Natural killer cell treated with Interleukin-12 subunit alpha and Interleukin-12 subunit beta and Interleukin-15 and Interleukin-18, amount 100 ng/mL, for 72 hours (primary cell): ENCODE results near the gene MARK3. TPM values are rescaled to one million over a fixed set of nuclear protein-coding genes. Genes with fewer than 3 reads are reported as not detected.

Experiments used
- ATAC-seq, 2 donors: fragments of 150-1000 bp; cut with Tn5 transposase in 1 of 2; sonication (Bioruptor Pico), chemical (Tn5 transposase) in 1 of 2; 2 replicates each; pipeline ENCODE4 v1.10.0; 2021
- DNase-seq: peaks from one replicate; pipeline ENCODE4 v3.0.0; 2022; ENCODE audit warnings: low spot score
- H3K27ac Mint-ChIP-seq, 2 donors: 1 replicate in 1 of 2; 2 replicates in 1 of 2; pipeline ENCODE4 v1.8.0; 2022; ENCODE audit warnings: mixed read lengths in 2 of 2, mild to moderate bottlenecking in 1 of 2, moderate library complexity in 1 of 2
- H3K27me3 Mint-ChIP-seq, 2 donors: 1 replicate in 1 of 2; 2 replicates in 1 of 2; pipeline ENCODE4 v1.8.0; 2022; ENCODE audit warnings: mixed read lengths in 2 of 2
- H3K36me3 Mint-ChIP-seq: one replicate; pipeline ENCODE4 v1.8.0; 2022; ENCODE audit warnings: mixed read lengths
- H3K4me1 Mint-ChIP-seq, 2 donors: 1 replicate in 1 of 2; 2 replicates in 1 of 2; pipeline ENCODE4 v1.8.0; 2022; ENCODE audit warnings: low read depth in 2 of 2, mixed read lengths in 2 of 2, mild to moderate bottlenecking in 1 of 2
- H3K4me3 Mint-ChIP-seq: one replicate; pipeline ENCODE4 v1.8.0; 2022; ENCODE audit warnings: mixed read lengths
- H3K9me3 Mint-ChIP-seq: 2 replicates; pipeline ENCODE4 v1.8.0; 2022; ENCODE audit warnings: mixed read lengths
- total RNA-seq, 2 donors: library from RNA; stranded (reverse); gene quantifications; one replicate each; pipeline ENCODE4 v1.2.3, GENCODE V29; 2022

Gene MARK3
- total RNA-seq, 2 donors from 2014 or later = 101 to 165 TPM

GRCh38 chr14:103445806-103446205, 60.6 kb downstream of the MARK3 start:
- Mint-ChIP-seq H3K4me1 (peaks cover 31 to 36% of the 10 kb centered on the region in 2 donors), H3K27ac (no peak overlapping the region)

GRCh38 chr14:103448097-103448496, 62.9 kb downstream of the MARK3 start:
- Mint-ChIP-seq H3K4me1 (peaks cover 36% of the 10 kb centered on the region in 2 donors), H3K4me3 (no peak overlapping the region), H3K36me3 (no peaks in the 10 kb centered on the region), H3K27me3 (no peaks in the 10 kb centered on the region), H3K27ac (no peak overlapping the region), H3K9me3 (no peaks in the 10 kb centered on the region)
- DNase-seq (no peak), ATAC-seq (no peak)

More at GRCh38 chr14:103445806-103446205, 60.6 kb downstream of the MARK3 start:
- ATAC-seq (no peak), DNase-seq (no peak)
- Mint-ChIP-seq H3K36me3 (no peaks in the 10 kb centered on the region), H3K27me3 (no peaks in the 10 kb centered on the region), H3K4me3 (no peak overlapping the region), H3K9me3 (no peaks in the 10 kb centered on the region)

GRCh38 chr14:103449634-103450161, 64.5 kb downstream of the MARK3 start:
- no peak for DNase-seq
- Mint-ChIP-seq H3K9me3 (no peaks in the 10 kb centered on the region), H3K27ac (no peak overlapping the region), H3K36me3 (no peaks in the 10 kb centered on the region), H3K4me1 (peaks cover 31 to 33% of the 10 kb centered on the region in 2 donors), H3K4me3 (no peak overlapping the region), H3K27me3 (no peaks in the 10 kb centered on the region)
- ATAC-seq = no peak

- Mint-ChIP-seq H3K27me3 (no peaks in the 10 kb centered on the region), H3K36me3 (no peaks in the 10 kb centered on the region), H3K4me3 (no peak overlapping the region), H3K27ac (no peak overlapping the region), H3K4me1 (peaks cover 29% of the 10 kb centered on the region in 2 donors), H3K9me3 (no peaks in the 10 kb centered on the region)
- no peak for ATAC-seq
- no peak for DNase-seq
Measured at GRCh38 chr14:103450416-103450815, 65.2 kb downstream of the MARK3 start.

GRCh38 chr14:103451401-103451800, 66.2 kb downstream of the MARK3 start:
- no peaks in the 10 kb centered on the region for H3K36me3 Mint-ChIP-seq
- no peaks in the 10 kb centered on the region for H3K9me3 Mint-ChIP-seq
- no peak overlapping the region for H3K27ac Mint-ChIP-seq
- no peak for DNase-seq
- peaks cover 26 to 28% of the 10 kb centered on the region in 2 donors for H3K4me1 Mint-ChIP-seq
- H3K27me3 Mint-ChIP-seq = no peaks in the 10 kb centered on the region
- ATAC-seq = no peak
- H3K4me3 Mint-ChIP-seq = no peak overlapping the region

- Mint-ChIP-seq H3K4me3 (no peak overlapping the region), H3K9me3 (no peaks in the 10 kb centered on the region), H3K36me3 (no peaks in the 10 kb centered on the region), H3K27me3 (no peaks in the 10 kb centered on the region), H3K4me1 (peaks cover 12 to 18% of the 10 kb centered on the region in 2 donors), H3K27ac (no peak overlapping the region)
- ATAC-seq (no peak), DNase-seq (no peak)
Measured at GRCh38 chr14:103453791-103454190, 68.6 kb downstream of the MARK3 start.

GRCh38 chr14:103456167-103456835, 71.1 kb downstream of the MARK3 start:
- DNase-seq (no peak), ATAC-seq (no peak)
- Mint-ChIP-seq H3K27me3 (no peaks in the 10 kb centered on the region), H3K4me1 (peaks cover 10 to 15% of the 10 kb centered on the region in 2 donors), H3K9me3 (no peaks in the 10 kb centered on the region), H3K4me3 (no peak overlapping the region), H3K27ac (peak overlapping the region in 1 of 2 donors; percentile 1), H3K36me3 (no peaks in the 10 kb centered on the region)

- DNase-seq = no peak
- H3K27me3 Mint-ChIP-seq = no peaks in the 10 kb centered on the region
- ATAC-seq = no peak
- no peaks in the 10 kb centered on the region for H3K9me3 Mint-ChIP-seq
- no peak overlapping the region for H3K4me3 Mint-ChIP-seq
- no peak overlapping the region for H3K27ac Mint-ChIP-seq
- peaks cover 7 to 14% of the 10 kb centered on the region in 2 donors for H3K4me1 Mint-ChIP-seq
- H3K36me3 Mint-ChIP-seq = peaks cover 14% of the 10 kb centered on the region
Measured at GRCh38 chr14:103460415-103460814, 75.2 kb downstream of the MARK3 start.

- H3K36me3 Mint-ChIP-seq = peaks cover 16% of the 10 kb centered on the region
- no peak overlapping the region for H3K4me3 Mint-ChIP-seq
- H3K9me3 Mint-ChIP-seq = no peaks in the 10 kb centered on the region
- H3K4me1 Mint-ChIP-seq = peaks cover 0 to 12% of the 10 kb centered on the region in 2 donors
- H3K27ac Mint-ChIP-seq = no peak overlapping the region
- DNase-seq = no peak
- no peaks in the 10 kb centered on the region for H3K27me3 Mint-ChIP-seq
- no peak for ATAC-seq
Measured at GRCh38 chr14:103463149-103463548, 77.9 kb downstream of the MARK3 start.

- Mint-ChIP-seq H3K27ac (no peak overlapping the region), H3K9me3 (no peaks in the 10 kb centered on the region), H3K36me3 (peaks cover 16% of the 10 kb centered on the region), H3K27me3 (no peaks in the 10 kb centered on the region), H3K4me1 (peaks cover 0 to 12% of the 10 kb centered on the region in 2 donors), H3K4me3 (no peak overlapping the region)
- DNase-seq (no peak), ATAC-seq (no peak)
Measured at GRCh38 chr14:103463851-103464250, 78.6 kb downstream of the MARK3 start.

GRCh38 chr14:103472939-103473338, 87.7 kb downstream of the MARK3 start:
- no peak overlapping the region for H3K27ac Mint-ChIP-seq
- peaks cover 0 to 8% of the 10 kb centered on the region in 2 donors for H3K4me1 Mint-ChIP-seq
- ATAC-seq = peak in 1 of 2 donors; percentile 48
- no peak for DNase-seq
- no peaks in the 10 kb centered on the region for H3K27me3 Mint-ChIP-seq
- no peaks in the 10 kb centered on the region for H3K9me3 Mint-ChIP-seq
- no peak overlapping the region for H3K4me3 Mint-ChIP-seq
- H3K36me3 Mint-ChIP-seq = peaks cover 28% of the 10 kb centered on the region

- peaks cover 28% of the 10 kb centered on the region for H3K36me3 Mint-ChIP-seq
- ATAC-seq (no peak), DNase-seq (no peak)
- no peaks in the 10 kb centered on the region for H3K9me3 Mint-ChIP-seq
- H3K27ac Mint-ChIP-seq = no peak overlapping the region
- H3K27me3 Mint-ChIP-seq = no peaks in the 10 kb centered on the region
- H3K4me1 Mint-ChIP-seq = peaks cover 0 to 7% of the 10 kb centered on the region in 2 donors
- no peak overlapping the region for H3K4me3 Mint-ChIP-seq
Measured at GRCh38 chr14:103474893-103475292, 89.7 kb downstream of the MARK3 start.

- peaks cover 8 to 11% of the 10 kb centered on the region in 2 donors for H3K4me1 Mint-ChIP-seq
- H3K9me3 Mint-ChIP-seq = no peaks in the 10 kb centered on the region
- peaks cover 30% of the 10 kb centered on the region for H3K36me3 Mint-ChIP-seq
- no peaks in the 10 kb centered on the region for H3K27me3 Mint-ChIP-seq
- no peak overlapping the region for H3K27ac Mint-ChIP-seq
- no peak overlapping the region for H3K4me3 Mint-ChIP-seq
- DNase-seq (no peak), ATAC-seq (no peak)
Measured at GRCh38 chr14:103476065-103476464, 90.8 kb downstream of the MARK3 start.

- H3K4me1 Mint-ChIP-seq = peaks cover 11 to 16% of the 10 kb centered on the region in 2 donors
- ATAC-seq (no peak), DNase-seq (no peak)
- no peak overlapping the region for H3K4me3 Mint-ChIP-seq
- no peak overlapping the region for H3K27ac Mint-ChIP-seq
- H3K9me3 Mint-ChIP-seq = no peaks in the 10 kb centered on the region
- H3K27me3 Mint-ChIP-seq = no peaks in the 10 kb centered on the region
- H3K36me3 Mint-ChIP-seq = peaks cover 31% of the 10 kb centered on the region
Measured at GRCh38 chr14:103476631-103477030, 91.4 kb downstream of the MARK3 start.
